T-cell (primary cell): Measurements from ENCODE around the gene DENND5B. TPM values are rescaled to one million over a fixed set of nuclear protein-coding genes. Genes with fewer than 3 reads are reported as not detected.
"Not testable (repeated sequence)": the region's sequence is repeated elsewhere in the genome, so short reads cannot be mapped to it uniquely, and the experiment has no call there.

Experiments used
- ATAC-seq, 4 experiments: fragments of 200-7000 bp in 3 of 4; fragments of 150-1000 bp in 1 of 4; cut with Tn5 transposase; replicated peaks in 1 of 4; 1 replicate in 3 of 4; 2 replicates in 1 of 4; pipeline ENCODE4 v1.10.0; 2021; ENCODE audit warnings: moderate library complexity in 3 of 4, mild to moderate bottlenecking in 2 of 4, moderate number of reproducible peaks in 1 of 4
- CTCF ChIA-PET, 2 donors: fragments of 300-600 bp; sonication (Branson Sonifier 250); formaldehyde crosslinking; loops; one replicate each; lab custom pipeline; 2022; ENCODE audit warnings: antibody characterized with exemption in 2 of 2; lab: Charles Lee
- POLR2A ChIA-PET, 2 donors: fragments of 300-600 bp; sonication (Branson Sonifier 250); formaldehyde crosslinking; loops; one replicate each; lab custom pipeline; 2022; ENCODE audit warnings: antibody characterized with exemption in 2 of 2; lab: Charles Lee
- DNase-seq, 35 experiments: peaks; one replicate each; pipeline versions ENCODE4 v3.0.0 to v3.0.0-alpha.2; 2013 to 2023
- H3K27ac ChIP-seq: one replicate; pipeline ENCODE4 v1.5.1; 2013; ENCODE audit warnings: low read length
- H3K27me3 ChIP-seq, 2 experiments: replicated peaks in 1 of 2; 1 replicate in 1 of 2; 2 replicates in 1 of 2; pipeline versions ENCODE4 v1.6.1 to v1.7.0; 2013; ENCODE audit warnings: low read length in 1 of 2, mixed read lengths in 1 of 2; ENCODE audit not compliant: control insufficient read depth in 2 of 2, insufficient read depth in 2 of 2; ENCODE audit errors: extremely low read depth in 1 of 2
- H3K36me3 ChIP-seq, 2 donors: 1 replicate in 1 of 2; 2 replicates in 1 of 2; pipeline versions ENCODE4 v1.6.1 to v1.7.0; 2013; ENCODE audit warnings: low read length in 1 of 2; ENCODE audit not compliant: control insufficient read depth in 2 of 2, insufficient read depth in 1 of 2; ENCODE audit errors: extremely low read depth in 1 of 2
- H3K4me1 ChIP-seq, 2 experiments: 1 replicate in 1 of 2; 2 replicates in 1 of 2; pipeline versions ENCODE4 v1.6.1 to v1.7.0; 2013; ENCODE audit warnings: low read length in 2 of 2, mixed read lengths in 1 of 2; ENCODE audit not compliant: insufficient read depth in 2 of 2, control insufficient read depth in 1 of 2; ENCODE audit errors: extremely low read depth in 1 of 2
- H3K4me3 ChIP-seq, 2 donors: 1 replicate in 1 of 2; 2 replicates in 1 of 2; pipeline versions ENCODE4 v1.5.1 to v1.7.0; 2013; ENCODE audit warnings: mild to moderate bottlenecking in 2 of 2, low read length in 1 of 2, moderate library complexity in 1 of 2; ENCODE audit not compliant: control insufficient read depth in 1 of 2; ENCODE audit errors: extremely low read depth in 1 of 2
- H3K9me3 ChIP-seq: 2 replicates; pipeline ENCODE4 v1.7.0; 2013
- H3K27ac Mint-ChIP-seq, 2 donors: one replicate each; pipeline ENCODE4 v1.8.0; 2020 to 2021; ENCODE audit warnings: mild to moderate bottlenecking in 2 of 2, mixed read lengths in 2 of 2
- H3K27me3 Mint-ChIP-seq, 2 donors: one replicate each; pipeline ENCODE4 v1.8.0; 2021 to 2022; ENCODE audit warnings: mixed read lengths in 2 of 2
- H3K36me3 Mint-ChIP-seq: one replicate; pipeline ENCODE4 v1.8.0; 2021; ENCODE audit warnings: mixed read lengths
- H3K4me1 Mint-ChIP-seq, 3 donors: one replicate each; pipeline ENCODE4 v1.8.0; 2020 to 2022; ENCODE audit warnings: mixed read lengths in 3 of 3, mild to moderate bottlenecking in 1 of 3
- H3K4me3 Mint-ChIP-seq, 3 donors: one replicate each; pipeline ENCODE4 v1.8.0; 2020 to 2022; ENCODE audit warnings: mild to moderate bottlenecking in 3 of 3, mixed read lengths in 3 of 3, moderate library complexity in 3 of 3
- H3K9me3 Mint-ChIP-seq, 3 donors: one replicate each; pipeline ENCODE4 v1.8.0; 2020 to 2022; ENCODE audit warnings: mixed read lengths in 3 of 3
- WGBS: methylation state at CpG from one replicate; pipeline ENCODE4 v1.1.5; 2013; ENCODE audit warnings: missing lambda C conversion rate; ENCODE audit not compliant: insufficient coverage; 5-methylcytosine and 5-hydroxymethylcytosine counted together
- total RNA-seq, 35 experiments: library from RNA in 6 of 35; stranded (reverse) in 6 of 35; fragments of 120-200 nt in 1 of 35; gene quantifications; one replicate each; pipeline versions ENCODE4 v1.2.1 to v1.2.4 and lab custom pipeline; 2013 to 2026

DENND5B gene
- total RNA-seq, 5 donors from 2014 or later (not counting 1 experiment from before 2014, with no cell fraction given) = 0.38 to 2.6 (median 1.2) TPM

- Mint-ChIP-seq H3K27ac (no peak overlapping the region), H3K36me3 (no peaks in the 10 kb centered on the region), H3K27me3 (peaks cover 4 to 9% of the 10 kb centered on the region in 2 donors), H3K9me3 (peaks cover 0 to 3% (median 0%) of the 10 kb centered on the region in 3 donors), H3K4me1 (no peaks in the 10 kb centered on the region), H3K4me3 (no peak overlapping the region)
- H3K9me3 ChIP-seq = no peaks in the 10 kb centered on the region
- no peak for DNase-seq
- 100% methylated on average over 1 of the region's 2 CpGs for WGBS
- CTCF ChIA-PET = interaction anchor here in 1 of 2 donors (0.6 kb wide), 1 partner anchor 548 kb away, joined by 3 read pairs; no protein-coding TSS in a partner anchor
- POLR2A ChIA-PET = no interaction called here
- H3K4me1 ChIP-seq = no peaks in the 10 kb centered on the region
- H3K4me3 ChIP-seq = no peak overlapping the region
- no peak for ATAC-seq
- no peaks in the 10 kb centered on the region for H3K36me3 ChIP-seq
- no peak overlapping the region for H3K27ac ChIP-seq
- peaks cover 0 to 5% of the 10 kb centered on the region in 2 experiments for H3K27me3 ChIP-seq
Observed at GRCh38 chr12:31386364-31386777, 204.6 kb downstream of the DENND5B start.

- H3K36me3 ChIP-seq, H3K4me3 ChIP-seq, H3K36me3 Mint-ChIP-seq, H3K4me1 Mint-ChIP-seq, H3K27me3 ChIP-seq, H3K27ac Mint-ChIP-seq, POLR2A ChIA-PET, H3K27ac ChIP-seq, H3K27me3 Mint-ChIP-seq, DNase-seq, H3K9me3 ChIP-seq, H3K9me3 Mint-ChIP-seq, H3K4me3 Mint-ChIP-seq, ATAC-seq, H3K4me1 ChIP-seq: not testable (repeated sequence)
- no CpG with 5 or more reads among the region's 8 CpGs for WGBS
- CTCF ChIA-PET = interaction anchor here in 1 of 2 donors (0.6 kb wide), 1 partner anchor 1025 kb away, joined by 8 read pairs; no protein-coding TSS in a partner anchor
Observed at GRCh38 chr12:31377210-31377609, 213.7 kb downstream of the DENND5B start.

- H3K36me3 ChIP-seq, H3K36me3 Mint-ChIP-seq, H3K27me3 ChIP-seq, H3K4me1 Mint-ChIP-seq, ATAC-seq, H3K4me3 Mint-ChIP-seq, DNase-seq, H3K4me3 ChIP-seq, H3K4me1 ChIP-seq, H3K27ac Mint-ChIP-seq, CTCF ChIA-PET, H3K9me3 Mint-ChIP-seq, H3K9me3 ChIP-seq, H3K27ac ChIP-seq, POLR2A ChIA-PET, H3K27me3 Mint-ChIP-seq: not testable (repeated sequence)
- WGBS = 81% methylated on average over 3 of the region's 6 CpGs
Observed at GRCh38 chr12:31375422-31375821, 215.5 kb downstream of the DENND5B start.

- no peaks in the 10 kb centered on the region for H3K9me3 ChIP-seq
- WGBS = 100% methylated on average over 1 of the region's 2 CpGs
- H3K4me3 Mint-ChIP-seq = no peak overlapping the region
- ChIA-PET CTCF (interaction anchor here in 1 of 2 donors (0.6 kb wide), 1 partner anchor 21 kb away, joined by 4 read pairs; no protein-coding TSS in a partner anchor), POLR2A (no interaction called here)
- no peak overlapping the region for H3K27ac ChIP-seq
- H3K4me1 ChIP-seq = no peaks in the 10 kb centered on the region
- no peaks in the 10 kb centered on the region for H3K4me1 Mint-ChIP-seq
- ATAC-seq = no peak
- DNase-seq = no peak
- peaks cover 0 to 2% of the 10 kb centered on the region in 2 experiments for H3K27me3 ChIP-seq
- no peaks in the 10 kb centered on the region for H3K9me3 Mint-ChIP-seq
- H3K27ac Mint-ChIP-seq = no peak overlapping the region
- H3K36me3 ChIP-seq = no peaks in the 10 kb centered on the region
- H3K27me3 Mint-ChIP-seq = peaks cover 3 to 5% of the 10 kb centered on the region in 2 donors
- H3K4me3 ChIP-seq = no peak overlapping the region
- H3K36me3 Mint-ChIP-seq = no peaks in the 10 kb centered on the region
Observed at GRCh38 chr12:31371256-31371620, 219.7 kb downstream of the DENND5B start.

- ATAC-seq (no peak), DNase-seq (no peak)
- Mint-ChIP-seq H3K4me3 (no peak overlapping the region), H3K27me3 (peaks cover 3 to 5% of the 10 kb centered on the region in 2 donors), H3K27ac (no peak overlapping the region), H3K36me3 (no peaks in the 10 kb centered on the region), H3K4me1 (no peaks in the 10 kb centered on the region), H3K9me3 (no peaks in the 10 kb centered on the region)
- Histone ChIP-seq H3K36me3 (no peaks in the 10 kb centered on the region), H3K27ac (no peak overlapping the region), H3K4me1 (no peaks in the 10 kb centered on the region), H3K27me3 (peaks cover 0 to 2% of the 10 kb centered on the region in 2 experiments), H3K4me3 (no peak overlapping the region), H3K9me3 (no peaks in the 10 kb centered on the region)
- ChIA-PET CTCF (interaction anchor here in 1 of 2 donors (0.6 kb wide), 1 partner anchor 1210 kb away, joined by 3 read pairs; no protein-coding TSS in a partner anchor), POLR2A (no interaction called here)
- 72% methylated on average over 4 of the region's 10 CpGs for WGBS
Observed at GRCh38 chr12:31370531-31371255, 220.2 kb downstream of the DENND5B start.

- no peak overlapping the region for H3K27ac ChIP-seq
- peaks cover 0 to under 1% of the 10 kb centered on the region in 2 experiments for H3K27me3 ChIP-seq
- Mint-ChIP-seq H3K4me1 (no peaks in the 10 kb centered on the region), H3K4me3 (no peak overlapping the region), H3K36me3 (no peaks in the 10 kb centered on the region), H3K9me3 (no peaks in the 10 kb centered on the region), H3K27me3 (peaks cover 5 to 6% of the 10 kb centered on the region in 2 donors), H3K27ac (no peak overlapping the region)
- no peak for ATAC-seq
- no peaks in the 10 kb centered on the region for H3K9me3 ChIP-seq
- ChIA-PET POLR2A (no interaction called here), CTCF (no interaction called here)
- no peaks in the 10 kb centered on the region for H3K36me3 ChIP-seq
- H3K4me1 ChIP-seq = no peaks in the 10 kb centered on the region
- WGBS = 95% methylated on average over 8 of the region's 21 CpGs
- H3K4me3 ChIP-seq = no peak overlapping the region
- no peak for DNase-seq
Observed at GRCh38 chr12:31369712-31370521, 221.0 kb downstream of the DENND5B start.
